ENCODE results near the gene PAX2. TPM values are rescaled to one million over a fixed set of nuclear protein-coding genes. Genes with fewer than 3 reads are reported as not detected.

PAX2 gene
- total and polyA plus RNA-seq, 2 of the 13 experiments (the other 11 are each of a cell fraction or from before 2014, with no cell fraction given), result not detected

DNA sequence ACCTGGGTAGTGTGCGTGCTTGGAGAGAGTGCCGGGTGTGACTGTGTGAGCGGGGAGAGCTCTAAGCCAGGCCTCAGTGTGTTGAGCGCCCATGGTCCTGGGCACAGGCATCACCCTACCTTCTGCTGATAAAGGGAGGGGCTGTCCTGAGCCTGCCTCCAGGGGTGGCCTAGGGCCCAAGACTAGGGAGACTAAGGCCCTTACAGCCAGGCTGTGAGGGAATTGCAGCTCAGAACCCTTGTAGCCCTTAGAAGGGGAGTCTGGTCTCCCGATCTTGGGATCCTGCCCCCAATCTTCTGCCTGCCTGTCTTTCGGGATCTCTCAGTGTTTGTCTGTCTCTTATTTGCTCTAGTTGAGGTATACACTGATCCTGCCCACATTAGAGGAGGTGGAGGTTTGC, 41.2 kb downstream of the PAX2 start (continued):
- TF ChIP-seq ZNF564 (CRISPR knock-in tag; IDR thresholded peaks at IDR 0.05) (no peak), KLF6 (CRISPR knock-in tag; IDR thresholded peaks at IDR 0.05) (no peak), TOPORS (CRISPR knock-in tag; IDR thresholded peaks at IDR 0.05) (no peak), SIX1 (CRISPR knock-in tag; IDR thresholded peaks at IDR 0.05; ENCODE audit: borderline replicate concordance) (no peak)

GRCh38 chr10:100788002-100788903, 42.9 kb downstream of the PAX2 start:
- peaks cover 15% of the 10 kb centered on the region for H3K4me1 ChIP-seq (ENCODE audit: insufficient read depth, low read length)
- DNase-seq (ENCODE audit: low spot score), result no peak

GRCh38 chr10:100790761-100791208, 45.4 kb downstream of the PAX2 start:
- no TSS peak for BruUV-seq (replicated peaks)
- intact Hi-C loops (cut with micrococcal nuclease; ENCODE audit: unreplicated experiment) (no loop called here), in situ Hi-C loops (cut with HindIII; ENCODE audit: extremely low pct_ligation_motif_present, low pct_unique_long_range_greater_than_20kb) (no loop called here)
- no peak for FAIRE-seq
- Histone ChIP-seq H3K4me2 (ENCODE audit: low read depth, low read length) (no peak overlapping the region), H3K9me3 (ENCODE audit: low read length) (no peaks in the 10 kb centered on the region), H3K9ac (ENCODE audit: insufficient read depth, low read depth, low read length) (no peak overlapping the region), H2AFZ (ENCODE audit: low read length) (no peak overlapping the region), H3K79me2 (ENCODE audit: insufficient read depth, low read length) (no peaks in the 10 kb centered on the region), H3K4me3 (replicated peaks in 1 of 3; ENCODE audit: insufficient read depth in 1 of 3, low read depth in 2 of 3, low read length in 3 of 3) (no peak overlapping the region), H3K27me3 (ENCODE audit: control insufficient read depth in 1 of 2, insufficient read depth in 2 of 2, low read length in 2 of 2) (peaks cover 1 to 41% of the 10 kb centered on the region in 2 experiments; a peak in 3 of 5 replicates), H3K36me3 (replicated peaks in 1 of 2; ENCODE audit: control insufficient read depth in 1 of 2, insufficient read depth in 2 of 2, low read length in 2 of 2) (no peaks in the 10 kb centered on the region), H3K27ac (ENCODE audit: extremely low read length, insufficient read depth, low read length) (no peak overlapping the region), H3K4me1 (ENCODE audit: insufficient read depth, low read length) (peaks cover 15% of the 10 kb centered on the region), H4K20me1 (ENCODE audit: insufficient read depth, low read length) (no peaks in the 10 kb centered on the region)
- DNase-seq (ENCODE audit: low spot score), result peak; percentile 31
- CTCF ChIA-PET (ENCODE audit: low intra/inter-chr PET ratio, low total read pairs), result no interaction called here
- POLR2A ChIA-PET, result no interaction called here
- no CpG with 5 or more reads among the region's 7 CpGs for WGBS (ENCODE audit: low lambda C conversion rate)
- ATAC-seq, result peak; percentile 76
- TF ChIP-seq ZNF343 (CRISPR knock-in tag; IDR thresholded peaks at IDR 0.05) (no peak), ZNF552 (CRISPR knock-in tag; IDR thresholded peaks at IDR 0.05; ENCODE audit: borderline replicate concordance) (no peak), ZNF747 (CRISPR knock-in tag; IDR thresholded peaks at IDR 0.05; ENCODE audit: borderline replicate concordance) (no peak), RARA (CRISPR knock-in tag; IDR thresholded peaks at IDR 0.05) (peak; percentile 92), TCF7L2 (IDR thresholded peaks at IDR 0.05; ENCODE audit: low read depth, low read length) (no peak), ZFP90 (CRISPR knock-in tag; IDR thresholded peaks at IDR 0.05; ENCODE audit: borderline replicate concordance) (no peak), ZNF20 (CRISPR knock-in tag; IDR thresholded peaks at IDR 0.05) (no peak), ZNF703 (CRISPR knock-in tag; IDR thresholded peaks at IDR 0.05; ENCODE audit: borderline replicate concordance) (no peak), ZSCAN12 (CRISPR knock-in tag; IDR thresholded peaks at IDR 0.05) (no peak), NR2F1 (CRISPR knock-in tag; IDR thresholded peaks at IDR 0.05) (no peak; a peak in 1 of 4 replicates)

More at GRCh38 chr10:100788002-100788903, 42.9 kb downstream of the PAX2 start:
- no peaks in the 10 kb centered on the region for H3K79me2 ChIP-seq (ENCODE audit: insufficient read depth, low read length)
- H3K4me3 ChIP-seq (replicated peaks in 1 of 3; ENCODE audit: insufficient read depth in 1 of 3, low read depth in 2 of 3, low read length in 3 of 3), result no peak overlapping the region
- ChIA-PET CTCF (ENCODE audit: low intra/inter-chr PET ratio, low total read pairs) (no interaction called here), POLR2A (no interaction called here)
- no peaks in the 10 kb centered on the region for H4K20me1 ChIP-seq (ENCODE audit: insufficient read depth, low read length)
- 36% methylated on average over 18 of the region's 18 CpGs for WGBS (ENCODE audit: low lambda C conversion rate)
- no peak overlapping the region for H3K4me2 ChIP-seq (ENCODE audit: low read depth, low read length)
- H3K36me3 ChIP-seq (replicated peaks in 1 of 2; ENCODE audit: control insufficient read depth in 1 of 2, insufficient read depth in 2 of 2, low read length in 2 of 2), result no peaks in the 10 kb centered on the region
- H2AFZ ChIP-seq (ENCODE audit: low read length), result no peak overlapping the region
- H3K9ac ChIP-seq (ENCODE audit: insufficient read depth, low read depth, low read length), result no peak overlapping the region
- no peak for TF ChIP-seq ZFYVE20 (CRISPR knock-in tag; IDR thresholded peaks at IDR 0.05; ENCODE audit: borderline replicate concordance, low read depth)
- peak; percentile 55 to 72 for TF ChIP-seq MAFK (conservative IDR thresholded peaks at IDR 0.05 in 1 of 2, IDR thresholded peaks at IDR 0.05 in 1 of 2; ENCODE audit: low read length in 2 of 2)
- no peaks in the 10 kb centered on the region for H3K9me3 ChIP-seq (ENCODE audit: low read length)
- peaks cover 1 to 53% of the 10 kb centered on the region in 2 experiments; a peak in 4 of 5 replicates for H3K27me3 ChIP-seq (ENCODE audit: control insufficient read depth in 1 of 2, insufficient read depth in 2 of 2, low read length in 2 of 2)
- intact Hi-C loops (cut with micrococcal nuclease; ENCODE audit: unreplicated experiment), result no loop called here
- no TSS peak for BruUV-seq (replicated peaks)
- no peak for FAIRE-seq
- in situ Hi-C loops (cut with HindIII; ENCODE audit: extremely low pct_ligation_motif_present, low pct_unique_long_range_greater_than_20kb), result no loop called here
- ATAC-seq, result no peak
- no peak overlapping the region for H3K27ac ChIP-seq (ENCODE audit: extremely low read length, insufficient read depth, low read length)

Measured in HepG2 (cell line).